ENCODE results near the gene FAM180B.
A peak's percentile ranks its signal among the peaks of the same experiment; 100 is the strongest.
"Not testable (repeated sequence)": the region's sequence is repeated elsewhere in the genome, so short reads cannot be mapped to it uniquely, and the experiment has no call there.

The FAM180B gene

GRCh38 chr11:47586098-47586855, at the start of gene FAM180B:
FAM180B (plus strand) TSS chr11:47586678; CDS start chr11:47586769, 91 bp downstream.
- DNase-seq (ENCODE audit: low read depth) = no peak

GRCh38 chr11:47536915-47537314, 49.6 kb upstream of the FAM180B start:
- DNase-seq (ENCODE audit: low read depth) = no peak

GRCh38 chr11:47538741-47539565, 47.5 kb upstream of the FAM180B start:
- no peak for DNase-seq (ENCODE audit: low read depth)

GRCh38 chr11:47539681-47540039, 46.8 kb upstream of the FAM180B start:
- no peak for DNase-seq (ENCODE audit: low read depth)

GRCh38 chr11:47541070-47541469, 45.4 kb upstream of the FAM180B start:
- no peak for DNase-seq (ENCODE audit: low read depth)

GRCh38 chr11:47545298-47545697, 41.2 kb upstream of the FAM180B start:
- DNase-seq (ENCODE audit: low read depth) = no peak

- DNase-seq (ENCODE audit: low read depth) = not testable (repeated sequence)
These were observed 40.2 kb upstream of the FAM180B start for GRCh38 chr11:47546274-47546673.

GRCh38 chr11:47550288-47551047, 36.0 kb upstream of the FAM180B start:
- DNase-seq (ENCODE audit: low read depth) = no peak

GRCh38 chr11:47551086-47551485, 35.4 kb upstream of the FAM180B start:
- no peak for DNase-seq (ENCODE audit: low read depth)

- DNase-seq (ENCODE audit: low read depth) = no peak
These were observed 34.4 kb upstream of the FAM180B start for GRCh38 chr11:47552056-47552565.

GRCh38 chr11:47552566-47553405, 33.7 kb upstream of the FAM180B start, which contains the start of gene CELF1:
CELF1 (minus strand) TSS chr11:47553132; CDS start chr11:47499523, 53,609 bp downstream.
- peak; percentile 88 for DNase-seq (ENCODE audit: low read depth)

- DNase-seq (ENCODE audit: low read depth) = no peak
These were observed 33.1 kb upstream of the FAM180B start for GRCh38 chr11:47553406-47553743.

- DNase-seq (ENCODE audit: low read depth) = not testable (repeated sequence)
These were observed 29.5 kb upstream of the FAM180B start for GRCh38 chr11:47557004-47557403.

- DNase-seq (ENCODE audit: low read depth) = no peak
These were observed 27.8 kb upstream of the FAM180B start for GRCh38 chr11:47558695-47559094.

GRCh38 chr11:47560426-47560825, 26.1 kb upstream of the FAM180B start:
- DNase-seq (ENCODE audit: low read depth) = no peak

- DNase-seq (ENCODE audit: low read depth) = not testable (repeated sequence)
These were observed 24.1 kb upstream of the FAM180B start for GRCh38 chr11:47562393-47562792.

- DNase-seq (ENCODE audit: low read depth) = not testable (repeated sequence)
These were observed 22.1 kb upstream of the FAM180B start for GRCh38 chr11:47564366-47564765.

GRCh38 chr11:47564933-47565339, 21.5 kb upstream of the FAM180B start:
- DNase-seq (ENCODE audit: low read depth) = no peak

- DNase-seq (ENCODE audit: low read depth) = peak; percentile 56
These were observed 20.9 kb upstream of the FAM180B start, which contains the start of gene PTPMT1 for GRCh38 chr11:47565340-47566148. PTPMT1 (plus strand) TSS chr11:47565599; CDS start chr11:47565623, 24 bp downstream.

- no peak for DNase-seq (ENCODE audit: low read depth)
These were observed 20.3 kb upstream of the FAM180B start for GRCh38 chr11:47566149-47566698.
